ENCODE results near the gene HOXA13.

Gene HOXA13

DNA sequence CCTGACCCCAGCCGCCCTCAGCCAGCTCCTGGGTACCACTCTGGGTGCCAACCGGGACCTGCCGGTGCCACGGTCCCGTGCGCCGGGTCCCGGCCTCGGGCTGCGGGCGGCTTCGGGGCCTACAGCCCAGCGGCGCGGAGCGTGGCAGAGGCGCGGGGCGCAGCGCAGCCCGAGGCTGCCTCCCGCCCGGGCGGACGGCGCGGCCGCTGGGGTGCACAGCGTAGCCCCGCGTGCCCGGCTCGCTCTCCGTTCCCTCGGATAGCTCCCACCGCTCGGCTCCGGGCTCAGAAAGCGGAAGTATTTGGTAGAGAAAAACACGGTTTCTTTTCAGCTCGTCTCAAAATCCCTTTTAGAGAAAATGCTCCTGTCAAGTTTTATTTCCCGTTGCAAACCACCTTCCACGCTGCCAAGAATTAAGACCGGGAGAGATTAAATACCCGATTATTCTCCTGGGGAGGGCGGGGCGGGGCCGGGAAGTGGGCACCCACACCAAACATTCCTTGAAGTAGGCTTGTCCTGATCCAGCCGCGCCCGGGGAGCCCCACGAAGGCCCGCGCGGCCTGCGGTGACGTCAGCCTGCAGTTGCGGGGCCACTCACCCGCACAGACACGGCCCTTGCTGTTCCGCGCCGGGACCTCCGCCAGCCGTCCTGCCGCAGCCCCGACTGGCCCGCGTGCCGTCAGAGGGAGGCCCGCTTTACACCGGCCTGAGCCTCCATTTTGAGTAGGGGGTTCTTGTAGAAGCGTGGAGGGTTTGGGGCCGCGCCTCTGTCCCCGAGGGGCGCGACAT lies 7.2 kb downstream of the HOXA13 start:
- no peak for DNase-seq (ENCODE audit: low spot score)

- DNase-seq (ENCODE audit: low spot score), result no peak
Measured at GRCh38 chr7:27191833-27192545, 7.9 kb downstream of the HOXA13 start.

GRCh38 chr7:27191161-27191731 lies 8.6 kb downstream of the HOXA13 start:
- DNase-seq (ENCODE audit: low spot score), result no peak

DNA sequence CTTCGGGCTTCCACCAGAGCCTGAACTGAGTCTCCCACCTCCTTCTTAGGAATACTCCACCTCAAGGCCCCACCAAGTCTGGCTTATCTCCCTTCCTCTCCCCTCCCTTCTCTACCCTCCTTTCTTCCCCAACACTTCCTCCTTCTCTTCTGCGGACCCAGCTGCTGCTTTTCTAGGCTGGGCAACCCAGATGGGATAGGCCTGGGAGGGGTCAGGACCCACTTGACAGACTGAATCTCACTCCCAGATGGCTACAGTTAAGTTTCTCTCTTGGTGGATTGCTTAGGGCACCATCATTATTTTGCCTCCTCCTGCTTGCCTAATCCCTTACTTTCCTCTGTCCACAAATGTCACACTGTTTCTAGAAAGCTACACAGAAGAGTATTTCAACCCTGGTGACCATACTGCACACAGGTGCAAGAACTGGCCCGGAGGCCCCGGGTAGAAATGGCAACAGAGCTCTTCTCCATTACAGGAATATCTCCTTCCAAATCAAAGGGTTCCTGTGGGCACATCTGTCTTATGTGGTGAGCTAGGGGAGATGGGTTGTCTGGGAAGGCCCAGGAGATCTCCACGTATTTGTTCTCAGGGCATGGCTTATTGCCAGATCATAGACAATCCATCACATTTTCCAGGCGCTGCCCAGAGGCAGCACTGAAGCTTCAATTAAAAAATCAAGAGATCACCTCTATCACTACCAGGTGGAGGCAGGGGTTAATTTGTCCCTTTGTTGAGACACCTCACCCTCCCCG lies 9.7 kb downstream of the HOXA13 start:
- DNase-seq (ENCODE audit: low spot score), result no peak

- peak; percentile 83 for DNase-seq (ENCODE audit: low spot score)
Measured at GRCh38 chr7:27189295-27189996, 10.4 kb downstream of the HOXA13 start.

- no peak for DNase-seq (ENCODE audit: low spot score)
Measured at GRCh38 chr7:27188386-27189294, 11.3 kb downstream of the HOXA13 start.

DNA sequence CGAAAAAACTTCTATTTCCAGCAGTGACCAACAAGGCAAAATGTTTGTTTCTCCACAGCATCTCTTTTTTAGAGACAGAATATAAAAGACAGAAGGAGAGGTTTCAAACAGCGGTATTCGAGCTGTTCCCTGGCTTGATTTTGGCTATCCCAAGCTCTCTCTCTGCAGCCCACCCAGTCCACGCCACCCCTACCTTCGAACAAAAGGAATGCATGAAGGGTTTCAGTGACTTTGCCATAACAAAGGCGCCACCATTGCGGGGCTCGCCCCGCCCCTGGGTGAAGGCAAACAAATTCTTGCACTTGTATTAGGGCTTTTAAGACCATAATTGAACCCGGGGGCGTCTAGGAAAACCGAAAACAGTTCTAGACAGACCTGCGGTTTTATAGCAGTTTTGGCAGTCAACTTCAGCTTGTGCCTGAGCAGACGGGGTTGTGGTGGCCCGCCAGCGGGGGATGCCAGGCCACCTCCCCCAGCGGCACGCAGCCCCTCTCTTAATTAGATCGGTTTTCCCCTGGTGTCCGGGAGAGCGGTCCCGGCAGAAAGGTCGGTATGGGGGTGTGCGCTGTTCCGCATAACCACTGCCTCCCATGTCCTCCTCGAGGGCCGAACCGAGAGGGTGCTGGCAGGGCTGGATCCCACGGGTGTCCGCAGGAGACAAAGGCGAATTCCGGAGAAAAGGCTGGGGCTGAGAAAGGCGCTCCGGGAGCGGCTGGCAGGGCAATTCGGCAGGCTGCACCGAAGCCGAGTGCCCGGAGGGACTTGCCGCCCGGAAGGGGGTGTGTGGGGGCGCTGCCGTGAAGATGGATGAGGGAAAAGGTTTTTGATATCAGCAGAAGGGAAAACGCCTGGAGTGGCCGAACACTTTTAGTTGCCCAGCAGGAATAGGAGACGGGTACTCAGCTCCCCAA lies 12.2 kb downstream of the HOXA13 start:
- DNase-seq (ENCODE audit: low spot score), result no peak

GRCh38 chr7:27186668-27187474 lies 13.0 kb downstream of the HOXA13 start:
- no peak for DNase-seq (ENCODE audit: low spot score)

GRCh38 chr7:27185854-27186667 lies 13.8 kb downstream of the HOXA13 start:
- no peak for DNase-seq (ENCODE audit: low spot score)

GRCh38 chr7:27185013-27185853 lies 14.7 kb downstream of the HOXA13 start, which contains the start of gene HOXA11:
Gene HOXA11 (minus strand): TSS chr7:27185232. CDS start chr7:27185144, 88 bp downstream.
- DNase-seq (ENCODE audit: low spot score), result peak; percentile 95

DNA sequence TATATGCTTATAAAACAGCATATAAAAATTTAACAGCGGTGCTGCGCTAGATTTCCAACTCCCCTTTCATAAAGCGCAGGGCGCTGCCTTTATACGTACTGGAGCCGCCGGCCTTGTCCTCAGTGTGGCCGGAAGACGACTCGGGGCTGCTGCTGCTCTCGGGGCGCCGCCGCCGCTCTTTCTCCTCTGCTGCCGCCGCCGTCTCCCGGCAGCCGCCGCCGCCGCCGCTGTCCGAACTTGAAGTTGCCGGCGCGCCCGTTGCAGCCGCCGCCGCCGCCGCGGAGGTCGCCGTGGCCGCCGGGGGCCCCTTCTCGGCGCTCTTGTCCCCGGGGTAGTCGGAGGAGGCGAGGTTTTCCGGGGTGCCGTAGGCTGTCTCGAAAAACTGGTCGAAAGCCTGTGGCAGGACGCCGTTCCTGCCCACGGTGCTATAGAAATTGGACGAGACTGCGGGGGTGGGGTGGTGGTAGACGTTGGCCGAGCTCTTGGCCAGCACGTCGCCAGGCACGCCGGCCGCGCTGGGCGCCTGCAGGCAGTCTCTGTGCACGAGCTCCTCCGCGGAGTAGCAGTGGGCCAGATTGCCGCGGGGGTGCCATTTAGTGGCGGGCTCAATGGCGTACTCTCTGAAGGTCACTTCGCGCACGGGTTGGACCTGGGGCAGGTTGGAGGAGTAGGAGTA lies 15.4 kb downstream of the HOXA13 start:
- DNase-seq (ENCODE audit: low spot score), result no peak

- DNase-seq (ENCODE audit: low spot score), result no peak
Measured at GRCh38 chr7:27183682-27184336, 16.1 kb downstream of the HOXA13 start.

- no peak for DNase-seq (ENCODE audit: low spot score)
Measured at GRCh38 chr7:27182861-27183681, 16.8 kb downstream of the HOXA13 start.

DNA sequence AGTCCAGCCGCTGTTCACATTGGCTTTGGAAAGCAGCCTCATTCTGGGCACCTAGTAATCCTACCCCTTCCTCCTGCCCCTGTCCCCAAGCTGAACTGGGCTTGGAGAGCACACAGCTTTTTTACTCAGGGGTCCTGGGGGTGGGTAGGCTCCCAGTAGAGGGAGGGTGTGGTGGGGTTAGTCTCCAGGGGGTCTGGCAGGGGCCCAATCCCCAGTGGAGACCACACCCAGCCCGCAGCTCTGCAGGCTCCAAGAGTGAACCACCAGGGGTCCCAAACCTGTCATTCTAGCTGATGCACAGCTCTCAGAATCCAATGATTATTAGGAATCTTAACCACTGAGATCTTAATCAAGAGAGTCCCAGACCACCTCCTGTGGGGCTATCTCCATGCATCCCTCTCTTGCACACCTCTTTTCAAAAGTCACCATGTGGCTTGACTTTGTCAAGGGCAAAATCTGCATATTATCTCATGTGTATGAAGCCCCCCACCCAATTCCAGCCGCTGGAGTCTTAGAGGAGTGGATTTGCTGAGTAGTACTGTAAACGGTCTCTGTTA lies 17.5 kb downstream of the HOXA13 start:
- DNase-seq (ENCODE audit: low spot score), result no peak

Data from LoVo (cell line).